Right hindlimb (tissue), 1 donor: ENCODE results near the gene PPFIA3.
"Not testable (repeated sequence)": the region's sequence is repeated elsewhere in the genome, so short reads cannot be mapped to it uniquely, and the experiment has no call there.

Experiments used
- DNase-seq: peaks from one replicate; pipeline ENCODE4 v3.0.0-alpha.2; 2018

PPFIA3 gene

DNA sequence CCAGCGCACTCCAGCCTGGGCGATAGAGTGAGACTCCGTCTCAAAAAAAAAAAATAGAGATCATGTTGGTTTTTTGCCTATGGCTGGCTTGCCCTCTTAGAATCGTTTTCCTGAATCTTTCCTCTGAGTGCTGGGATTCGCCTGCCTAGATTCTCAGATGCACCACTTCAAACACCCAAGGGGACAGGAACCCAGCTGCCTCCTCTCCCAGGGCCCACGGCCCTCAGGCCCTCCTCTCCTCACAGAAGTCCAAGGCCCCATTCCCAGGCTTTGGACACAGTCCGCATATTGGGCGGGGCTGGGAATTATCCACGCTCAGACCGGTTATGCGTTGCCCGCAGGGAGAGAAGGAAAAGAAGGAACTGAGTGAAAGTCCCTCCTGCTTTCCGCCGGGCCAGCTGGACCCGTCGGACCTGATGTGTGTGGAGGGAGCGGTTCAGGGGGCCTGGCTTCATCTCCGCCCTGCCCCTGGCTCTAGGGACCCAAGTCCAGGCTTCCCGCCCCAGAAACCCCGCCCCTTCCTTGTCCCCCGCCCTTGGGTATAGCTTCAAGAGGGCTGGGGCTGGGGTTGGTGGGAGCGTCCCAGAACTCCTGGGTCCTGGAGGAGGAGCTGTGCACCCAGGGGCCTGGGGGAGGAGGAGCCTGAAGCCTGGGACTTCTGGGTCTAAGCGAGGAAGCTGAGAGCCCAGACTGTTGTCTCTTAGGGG lies 5.8 kb downstream of the PPFIA3 start:
- no peak for DNase-seq

DNA sequence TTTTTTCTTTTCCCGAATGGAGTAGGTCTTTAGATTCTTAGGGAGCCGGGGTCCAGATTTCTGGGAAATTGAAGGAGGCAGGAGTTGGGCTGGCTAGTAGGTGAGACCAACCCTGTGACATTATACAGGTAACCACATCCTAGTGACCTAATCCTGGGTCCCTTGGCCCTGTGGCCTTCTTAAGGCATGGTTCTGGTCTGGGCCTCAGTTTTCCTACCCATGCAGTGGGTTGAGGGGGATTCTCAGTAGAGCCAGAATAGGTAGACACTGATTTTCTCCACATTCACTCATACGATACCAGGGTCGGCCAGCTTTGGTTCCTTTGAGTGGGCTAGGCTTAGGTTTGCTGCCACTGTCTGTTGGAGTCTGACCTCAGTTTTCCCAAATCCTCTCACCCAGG lies 7.2 kb downstream of the PPFIA3 start:
- no peak for DNase-seq

DNA sequence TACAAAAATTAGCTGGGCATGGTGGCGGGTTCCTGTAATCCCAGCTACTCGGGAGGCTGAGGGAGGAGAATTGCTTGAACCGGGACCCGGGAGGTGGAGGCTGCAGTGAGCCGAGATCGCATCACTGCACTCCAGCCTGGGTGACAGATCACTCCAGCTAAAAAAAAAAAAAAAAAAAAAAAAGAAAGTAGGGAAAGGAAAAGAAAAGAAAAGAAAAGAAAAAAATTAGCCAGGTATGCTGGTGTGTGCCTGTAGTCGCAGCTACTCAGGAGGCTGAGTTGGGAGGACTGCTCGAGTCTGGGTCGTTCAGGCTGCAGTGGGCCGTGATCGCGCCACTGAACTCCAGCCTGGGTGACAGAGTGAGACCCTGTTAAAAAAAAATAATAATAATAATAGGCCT lies 7.9 kb downstream of the PPFIA3 start:
- not testable (repeated sequence) for DNase-seq

DNA sequence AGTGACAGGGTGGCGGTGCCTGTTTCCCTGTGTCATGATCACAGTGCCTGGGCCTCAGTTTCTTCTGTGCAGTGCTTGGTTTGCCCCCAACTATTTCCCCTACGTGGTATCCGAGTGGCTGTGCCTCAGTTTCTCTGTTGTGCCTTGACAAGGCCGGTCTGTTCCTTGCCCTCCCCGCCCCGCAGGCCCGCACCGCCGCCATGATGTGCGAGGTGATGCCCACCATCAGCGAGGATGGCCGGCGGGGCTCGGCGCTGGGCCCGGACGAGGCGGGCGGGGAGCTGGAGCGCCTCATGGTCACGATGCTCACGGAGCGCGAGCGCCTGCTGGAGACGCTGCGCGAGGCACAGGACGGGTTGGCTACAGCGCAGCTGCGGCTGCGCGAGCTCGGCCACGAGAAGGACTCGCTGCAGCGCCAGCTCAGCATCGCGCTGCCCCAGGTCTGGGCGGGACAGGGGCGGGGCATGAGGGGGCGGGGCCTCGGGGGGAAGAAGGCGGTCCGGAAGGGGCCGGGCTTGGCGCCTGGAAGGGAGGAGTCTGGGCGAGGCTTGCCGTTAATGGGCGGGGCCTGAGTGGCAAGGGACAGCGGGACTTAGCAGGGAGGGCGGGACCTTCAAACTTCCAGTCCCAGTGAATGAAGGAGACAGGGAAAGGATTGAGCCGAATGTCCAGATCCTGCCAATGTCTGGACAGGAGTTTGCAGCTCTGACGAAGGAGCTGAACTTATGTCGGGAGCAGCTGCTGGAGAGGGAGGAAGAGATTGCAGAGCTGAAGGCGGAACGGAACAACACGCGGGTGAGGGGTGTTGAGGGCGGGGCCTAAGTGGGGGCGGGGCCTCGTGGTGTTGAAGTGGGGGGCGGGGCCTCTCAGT lies 8.6 kb downstream of the PPFIA3 start:
- peak; percentile 98 for DNase-seq

DNA sequence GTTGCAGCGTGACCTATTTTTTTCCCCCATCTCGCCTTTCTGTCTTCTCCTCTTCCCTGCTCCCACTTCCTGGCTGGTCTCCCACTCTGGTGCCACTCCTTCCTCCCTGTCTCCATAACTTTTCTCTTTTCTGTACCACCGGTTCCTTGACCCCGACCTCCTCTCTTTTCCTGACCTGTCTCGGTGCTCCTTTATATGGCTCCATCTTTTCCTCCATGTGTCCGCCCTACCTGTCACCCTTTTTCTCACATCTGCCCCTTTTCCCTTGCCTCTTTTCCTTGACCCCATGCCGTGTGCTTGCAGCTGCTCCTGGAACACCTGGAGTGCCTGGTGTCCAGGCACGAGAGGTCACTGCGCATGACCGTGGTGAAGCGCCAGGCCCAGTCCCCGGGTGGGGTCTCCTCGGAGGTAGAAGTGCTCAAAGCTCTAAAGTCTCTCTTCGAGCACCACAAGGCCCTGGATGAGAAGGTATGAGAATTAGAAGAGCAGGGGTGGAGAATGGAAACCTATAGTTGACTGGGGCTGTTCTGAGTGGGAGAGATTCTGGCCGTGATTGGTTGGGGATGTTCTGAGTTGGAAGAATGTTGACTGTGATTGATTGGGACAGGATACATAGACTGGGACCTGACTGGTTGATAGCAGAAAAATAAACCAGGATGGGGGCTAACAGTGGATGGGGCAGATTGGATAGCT lies 9.3 kb downstream of the PPFIA3 start:
- no peak for DNase-seq

DNA sequence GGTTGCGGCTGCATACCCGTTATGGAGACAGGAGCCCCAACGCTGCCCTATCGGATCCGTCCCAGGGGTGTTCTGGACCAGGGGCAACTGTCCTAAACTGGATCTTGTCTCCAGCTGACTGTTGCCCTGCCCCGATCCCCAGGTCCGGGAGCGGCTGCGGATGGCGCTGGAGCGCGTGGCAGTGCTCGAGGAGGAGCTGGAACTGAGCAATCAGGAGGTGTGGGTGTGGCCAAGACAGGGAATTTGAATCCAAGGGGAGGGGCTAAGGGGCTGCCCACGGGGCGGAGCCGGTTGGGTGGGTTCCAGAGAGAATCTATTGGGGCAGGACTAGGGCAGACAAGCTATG lies 9.9 kb downstream of the PPFIA3 start:
- DNase-seq: no peak

DNA sequence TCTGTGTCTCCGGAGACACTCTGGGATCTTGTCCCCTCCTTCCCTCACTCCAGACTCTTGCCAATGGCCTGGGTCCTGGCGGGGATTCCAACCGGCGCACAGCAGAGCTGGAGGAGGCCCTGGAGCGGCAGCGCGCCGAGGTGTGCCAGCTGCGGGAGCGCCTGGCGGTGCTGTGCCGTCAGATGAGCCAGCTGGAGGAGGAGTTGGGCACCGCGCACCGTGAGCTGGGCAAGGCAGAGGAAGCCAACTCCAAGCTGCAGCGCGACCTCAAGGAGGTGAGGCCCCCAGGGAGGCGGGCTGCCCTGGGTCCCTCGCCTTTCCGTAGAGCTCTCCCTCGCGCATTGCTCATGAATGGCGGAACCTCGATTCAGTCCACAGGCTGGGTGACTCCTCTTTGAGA lies 11.0 kb downstream of the PPFIA3 start:
- DNase-seq: no peak

DNA sequence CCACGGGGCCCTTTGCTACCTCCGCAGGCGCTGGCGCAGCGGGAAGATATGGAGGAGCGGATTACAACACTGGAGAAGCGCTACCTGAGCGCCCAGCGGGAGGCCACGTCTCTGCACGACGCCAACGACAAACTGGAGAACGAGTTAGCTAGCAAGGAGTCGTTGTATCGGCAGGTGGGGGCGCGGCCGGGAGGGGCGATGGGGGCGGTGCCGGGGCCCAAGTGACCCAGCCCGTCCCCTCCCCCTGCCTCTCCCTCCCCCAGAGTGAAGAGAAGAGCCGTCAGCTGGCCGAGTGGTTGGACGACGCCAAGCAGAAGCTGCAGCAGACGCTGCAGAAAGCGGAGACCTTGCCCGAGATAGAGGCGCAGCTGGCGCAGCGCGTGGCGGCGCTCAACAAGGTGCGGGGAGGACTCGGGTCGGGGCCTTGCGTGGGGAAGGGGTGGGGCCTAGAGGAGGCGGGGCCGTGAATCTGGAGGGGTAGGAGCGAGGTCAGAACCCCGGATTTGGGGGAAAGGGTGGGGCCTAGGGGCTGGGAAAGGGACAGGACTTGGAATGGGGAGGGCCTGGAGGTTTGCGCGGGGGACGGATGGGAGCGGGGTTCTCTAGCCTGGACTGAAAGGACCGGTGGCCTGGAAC lies 13.7 kb downstream of the PPFIA3 start:
- no peak for DNase-seq

DNA sequence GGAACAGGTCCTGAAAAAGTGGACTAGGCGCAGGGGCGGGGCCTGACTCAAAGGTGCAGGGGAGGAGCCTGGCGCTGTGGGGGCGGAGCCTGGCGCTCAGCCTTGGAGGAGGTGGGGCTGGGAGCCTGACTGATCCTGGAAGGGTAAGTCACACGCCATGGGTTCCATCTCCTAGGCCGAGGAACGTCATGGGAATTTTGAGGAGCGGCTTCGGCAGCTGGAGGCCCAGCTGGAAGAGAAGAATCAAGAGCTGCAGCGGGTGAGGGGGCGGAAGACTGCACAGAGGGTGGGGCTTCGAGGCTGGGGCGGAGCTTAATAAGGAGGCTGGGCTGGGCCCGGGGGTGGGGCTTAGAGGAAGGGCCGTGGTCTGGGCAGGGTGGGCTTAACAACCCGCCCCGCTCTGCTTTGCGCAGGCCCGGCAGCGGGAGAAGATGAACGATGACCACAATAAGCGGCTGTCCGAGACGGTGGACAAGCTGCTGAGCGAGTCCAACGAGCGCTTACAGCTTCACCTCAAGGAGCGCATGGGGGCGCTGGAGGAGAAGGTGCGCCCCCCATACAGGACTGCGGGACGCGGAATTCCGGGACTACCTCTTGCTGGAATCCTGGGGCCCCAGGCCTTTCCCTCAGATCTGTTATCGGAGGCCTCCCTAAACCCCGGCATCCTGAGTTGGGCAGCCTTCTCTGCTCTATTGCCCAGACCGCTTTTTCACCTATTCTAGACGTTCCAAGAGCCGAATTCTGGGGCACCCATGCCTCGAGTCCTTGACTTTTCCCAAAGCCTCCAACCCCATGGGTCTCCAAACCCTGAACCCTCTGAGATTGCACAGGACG lies 14.5 kb downstream of the PPFIA3 start:
- DNase-seq: peak; percentile 86

DNA sequence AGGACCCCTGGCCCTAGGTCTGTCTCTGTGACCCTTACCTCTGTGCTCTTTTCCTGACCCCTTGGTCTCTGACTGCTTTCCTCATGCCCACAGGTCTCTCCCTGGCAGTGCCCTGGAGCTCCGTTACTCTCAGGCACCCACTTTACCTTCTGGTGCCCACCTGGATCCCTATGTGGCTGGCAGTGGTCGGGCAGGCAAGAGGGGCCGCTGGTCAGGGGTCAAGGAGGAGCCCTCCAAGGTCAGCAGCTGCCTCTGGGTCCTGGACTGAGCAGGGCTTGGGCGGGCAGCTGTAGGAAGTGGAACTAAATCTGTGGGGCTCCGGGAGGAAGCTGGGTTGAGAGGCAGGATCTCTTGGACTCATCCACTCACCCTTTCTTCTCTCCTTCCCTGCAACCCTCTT lies 16.3 kb downstream of the PPFIA3 start:
- no peak for DNase-seq

DNA sequence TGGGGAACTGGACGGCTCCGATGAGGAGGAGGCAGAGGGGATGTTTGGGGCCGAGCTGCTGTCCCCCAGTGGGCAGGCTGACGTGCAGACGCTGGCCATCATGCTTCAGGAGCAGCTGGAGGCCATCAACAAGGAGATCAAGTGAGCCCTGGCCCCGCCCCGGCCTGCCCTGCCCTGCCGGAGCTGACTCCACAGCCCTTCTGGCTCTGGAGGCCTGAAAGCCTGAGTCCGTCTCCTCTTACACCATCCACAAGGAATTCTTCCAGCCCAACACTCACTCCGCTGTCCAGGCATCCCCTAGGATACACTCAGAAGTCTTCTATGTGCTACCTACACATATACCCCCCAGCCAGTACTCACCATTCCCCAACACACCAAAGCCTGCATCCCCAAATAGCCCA lies 17.4 kb downstream of the PPFIA3 start:
- peak; percentile 51 for DNase-seq

DNA sequence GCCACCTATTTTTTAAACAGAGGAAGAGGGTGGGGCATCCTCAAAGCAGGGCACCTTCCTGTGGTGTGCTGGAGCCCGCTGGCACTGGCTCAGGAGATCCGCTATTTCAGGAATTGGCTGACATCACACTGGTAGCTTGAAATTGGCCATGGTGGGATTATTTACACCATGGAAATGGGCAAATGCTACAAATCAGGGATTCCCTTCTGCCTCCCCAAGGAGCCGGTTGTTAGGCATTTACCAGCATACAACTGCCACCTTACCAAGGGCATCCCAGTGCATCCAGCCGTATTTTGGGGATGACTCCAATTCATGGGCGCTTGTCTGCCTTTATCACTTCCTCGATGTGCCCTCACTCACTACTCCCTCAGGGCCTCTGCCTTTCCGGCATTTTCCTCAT lies 21.6 kb downstream of the PPFIA3 start:
- no peak for DNase-seq

DNA sequence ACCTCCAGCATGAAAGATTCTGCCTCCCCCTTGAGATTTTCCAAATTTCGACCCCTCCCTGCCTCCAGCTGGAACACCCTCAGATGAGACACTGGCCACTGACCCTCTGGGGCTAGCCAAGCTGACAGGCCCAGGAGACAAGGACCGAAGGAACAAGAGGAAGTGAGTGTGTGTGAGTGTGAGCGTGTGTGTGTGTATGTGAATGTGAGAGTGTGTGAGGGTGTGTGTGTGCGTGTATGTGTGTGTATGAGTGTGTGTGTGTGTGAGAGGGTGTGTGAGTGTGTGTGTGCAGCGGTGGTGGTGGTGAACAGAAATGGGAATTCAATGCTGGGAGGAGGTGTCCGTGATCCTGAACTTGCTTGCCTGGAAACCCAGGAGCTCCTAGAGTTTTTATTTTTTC lies 22.0 kb downstream of the PPFIA3 start:
- DNase-seq: no peak

DNA sequence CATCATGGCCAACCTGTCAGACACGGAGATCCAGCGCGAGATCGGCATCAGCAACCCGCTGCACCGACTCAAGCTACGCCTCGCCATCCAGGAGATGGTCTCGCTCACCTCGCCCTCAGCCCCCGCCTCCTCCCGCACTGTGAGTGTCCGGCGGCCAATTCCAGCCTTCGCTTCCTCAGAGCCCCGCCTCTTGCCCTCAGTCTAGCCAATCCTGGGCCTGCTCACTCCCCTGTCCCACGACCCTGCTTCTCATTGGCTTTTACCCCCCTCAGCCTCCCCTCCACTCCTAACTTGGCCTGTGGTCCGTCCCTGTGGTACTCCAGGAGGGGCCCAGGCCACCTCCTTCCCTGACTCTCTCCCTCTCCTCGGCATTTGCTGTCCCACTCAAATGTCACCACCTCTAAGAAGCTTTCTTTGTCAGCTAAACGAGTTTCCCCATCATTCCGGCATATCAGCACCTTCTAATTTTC lies 23.6 kb downstream of the PPFIA3 start:
- DNase-seq: peak; percentile 95

DNA sequence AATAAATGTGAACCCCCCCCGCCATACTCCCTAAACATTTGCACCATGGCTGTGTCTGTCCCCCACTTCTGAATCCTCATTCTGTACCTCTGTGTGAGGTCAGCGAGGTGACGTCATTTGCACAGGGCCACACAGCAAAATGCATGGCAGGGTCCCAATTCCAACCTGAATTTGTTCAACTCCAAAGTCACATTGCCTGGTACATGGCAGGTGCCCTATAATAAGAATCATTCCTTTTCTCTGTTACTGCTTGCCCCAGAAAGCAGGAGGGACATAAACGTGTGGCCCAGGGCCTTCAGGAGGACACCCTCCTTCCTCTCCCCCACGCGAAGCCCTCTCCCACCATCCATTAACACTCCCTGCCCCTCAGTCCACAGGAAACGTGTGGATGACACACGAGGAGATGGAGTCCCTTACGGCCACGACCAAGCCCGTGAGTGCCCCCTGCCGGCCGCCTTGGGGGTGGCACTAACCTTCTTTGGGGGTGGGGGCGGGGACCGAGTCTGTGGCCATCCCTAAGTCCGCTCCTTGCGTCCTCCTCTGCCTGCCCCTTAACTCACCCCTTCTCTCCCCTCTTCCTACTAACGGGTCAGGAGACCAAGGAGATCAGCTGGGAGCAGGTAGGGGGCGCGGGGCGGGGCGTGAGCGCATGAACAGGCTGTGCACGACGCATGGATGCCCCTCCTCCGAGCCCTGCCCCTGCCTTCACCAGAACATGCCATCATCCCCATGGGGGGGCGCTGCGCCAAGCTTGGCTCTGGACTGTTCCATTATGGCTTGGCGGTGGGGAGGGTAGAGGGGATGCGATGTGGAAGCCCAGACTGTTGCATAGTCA lies 26.4 kb downstream of the PPFIA3 start:
- DNase-seq: peak; percentile 88

DNA sequence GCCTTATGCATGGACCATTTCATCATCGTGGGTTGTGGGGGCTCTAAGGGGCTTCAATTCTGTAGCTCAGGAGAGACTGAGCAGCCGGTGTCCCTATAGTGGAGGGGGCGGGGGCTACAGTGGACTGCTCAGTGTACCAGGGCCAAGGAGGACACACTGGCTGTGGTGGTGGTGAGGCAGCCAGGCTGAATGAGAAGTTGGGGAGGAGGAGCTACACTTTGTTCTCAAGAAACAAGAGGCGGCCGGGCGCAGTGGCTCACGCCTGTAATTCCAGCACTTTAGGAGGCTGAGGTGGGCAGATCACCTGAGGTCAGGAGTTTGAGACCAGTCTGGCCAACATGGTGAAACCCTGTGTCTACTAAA lies 27.0 kb downstream of the PPFIA3 start:
- not testable (repeated sequence) for DNase-seq

DNA sequence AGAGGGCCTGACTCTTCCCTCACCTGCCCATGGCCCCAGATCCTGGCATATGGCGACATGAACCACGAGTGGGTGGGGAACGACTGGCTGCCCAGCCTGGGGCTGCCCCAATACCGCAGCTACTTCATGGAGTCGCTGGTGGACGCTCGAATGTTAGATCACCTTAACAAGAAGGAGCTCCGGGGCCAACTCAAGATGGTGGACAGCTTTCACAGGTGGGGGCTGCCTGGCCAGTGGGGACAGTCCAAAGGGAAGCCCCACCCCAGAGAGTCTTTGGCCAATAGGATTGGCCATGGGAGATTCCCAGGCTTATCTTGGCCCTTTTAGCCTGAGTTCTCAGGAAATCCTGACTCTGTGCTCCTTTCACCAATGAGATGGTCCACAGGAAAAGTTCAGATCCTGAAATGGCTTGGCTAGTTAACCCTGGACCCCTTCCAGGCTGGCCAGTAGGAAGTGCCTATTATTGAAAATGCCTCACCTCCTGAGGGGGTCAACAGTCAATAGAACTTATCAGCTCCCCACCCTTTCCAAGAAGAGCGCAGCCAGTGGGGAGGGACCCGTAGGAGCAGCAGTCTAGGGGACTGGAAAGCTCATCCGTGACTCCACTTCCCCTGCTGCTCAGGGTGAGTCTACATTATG lies 28.8 kb downstream of the PPFIA3 start:
- no peak for DNase-seq

DNA sequence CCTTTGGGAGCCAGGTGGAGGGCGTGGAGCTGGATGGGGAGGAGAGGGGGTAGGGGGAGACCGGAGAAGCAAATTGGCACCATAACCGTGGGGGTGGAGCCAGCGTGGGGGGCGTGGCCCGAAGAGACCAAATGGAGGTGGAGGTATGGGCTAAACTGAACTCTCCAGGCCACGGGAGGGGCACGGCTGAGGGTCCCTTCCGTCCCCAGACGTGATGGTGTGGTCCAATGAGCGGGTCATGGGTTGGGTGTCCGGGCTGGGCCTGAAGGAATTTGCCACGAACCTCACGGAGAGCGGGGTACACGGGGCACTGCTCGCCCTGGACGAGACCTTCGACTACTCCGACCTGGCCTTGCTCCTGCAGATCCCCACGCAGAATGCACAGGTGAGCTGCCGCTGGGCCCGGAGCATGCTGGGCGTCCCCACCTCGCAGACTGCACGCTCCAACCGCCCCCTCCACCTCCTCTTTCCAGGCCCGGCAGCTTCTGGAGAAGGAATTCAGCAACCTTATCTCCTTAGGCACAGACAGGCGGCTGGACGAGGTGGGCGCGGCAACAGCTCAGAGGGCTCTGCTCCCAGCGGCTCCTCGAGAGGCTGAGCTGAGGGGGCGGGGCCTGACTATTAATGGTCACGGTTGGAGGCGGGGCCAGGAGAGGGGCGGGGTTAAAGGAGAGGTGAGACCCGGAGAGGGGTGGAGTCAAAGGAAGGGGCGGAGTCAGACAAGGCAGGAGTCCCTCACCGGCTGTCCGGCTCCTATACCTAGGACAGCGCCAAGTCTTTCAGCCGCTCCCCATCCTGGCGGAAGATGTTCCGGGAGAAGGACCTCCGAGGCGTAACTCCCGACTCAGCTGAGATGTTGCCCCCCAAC lies 29.7 kb downstream of the PPFIA3 start:
- DNase-seq: peak; percentile 97

DNA sequence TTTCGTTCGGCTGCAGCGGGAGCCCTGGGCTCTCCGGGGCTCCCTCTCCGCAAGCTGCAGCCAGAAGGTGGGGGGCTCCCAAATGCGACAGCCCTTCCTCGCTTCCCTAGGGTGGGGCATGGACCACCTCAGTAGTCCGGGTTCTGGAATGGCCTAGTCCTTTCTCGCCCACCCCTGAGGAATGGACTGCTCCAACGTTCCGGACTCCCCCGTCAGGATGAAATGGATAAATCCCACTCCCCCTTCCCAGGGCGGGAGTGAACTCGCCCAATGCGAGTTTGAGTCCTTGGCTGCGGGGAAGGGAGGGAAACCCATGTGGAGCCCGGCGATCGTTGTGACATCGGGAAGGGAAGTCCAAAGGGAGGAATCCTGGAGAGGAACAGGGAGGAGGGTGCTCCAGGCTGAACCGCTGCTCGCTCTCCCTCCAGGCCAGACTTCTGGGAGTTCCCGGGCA lies 30.3 kb downstream of the PPFIA3 start:
- peak; percentile 91 for DNase-seq
